Measurements from ENCODE around the gene PAXX. TPM values are rescaled to one million over a fixed set of nuclear protein-coding genes. Genes with fewer than 3 reads are reported as not detected.

The PAXX gene
- total and polyA plus RNA-seq, 9 of the 15 experiments (the other 6 are each of a cell fraction or from before 2014, with no cell fraction given): 1.2 to 175 (median 38.5) TPM

- TF ChIP-seq VEZF1 (CRISPR knock-in tag; IDR thresholded peaks at IDR 0.05) (peak; percentile 61), NFE2 (IDR thresholded peaks at IDR 0.05; ENCODE audit: low read depth) (peak; percentile 63; the same call in 1 of the 2 replicates), HDGF (IDR thresholded peaks at IDR 0.05) (0 out of 2 replicates have a peak, but pooled peaks have one; percentile 73), RBM17 (IDR thresholded peaks at IDR 0.05; ENCODE audit: borderline replicate concordance, low read depth, low read length) (no peak), HDAC1 (IDR thresholded peaks at IDR 0.05) (no peak), RCOR1 (IDR thresholded peaks at IDR 0.05; ENCODE audit: borderline replicate concordance in 1 of 2, low read depth in 2 of 2, low read length in 2 of 2) (peak in 1 of 2 experiments; percentile 93; a peak in 2 of 4 replicates), THAP7 (CRISPR knock-in tag; IDR thresholded peaks at IDR 0.05) (no peak), ZNF316 (IDR thresholded peaks at IDR 0.05) (0 out of 2 replicates have a peak, but pooled peaks have one; percentile 7), CCNT2 (IDR thresholded peaks at IDR 0.05; ENCODE audit: borderline replicate concordance, extremely low read depth, insufficient read length, low read depth, low read length) (peak; percentile 51), MAFK (IDR thresholded peaks at IDR 0.05; ENCODE audit: low read length) (peak; percentile 23; the same call in 1 of the 2 replicates), TAF9B (IDR thresholded peaks at IDR 0.05; ENCODE audit: partially characterized antibody) (no peak), MBD2 (IDR thresholded peaks at IDR 0.05; ENCODE audit: borderline replicate concordance, low read depth) (0 out of 2 replicates have a peak, but pooled peaks have one; percentile 18), ZNF395 (CRISPR knock-in tag; IDR thresholded peaks at IDR 0.05) (no peak), KLF1 (tag; IDR thresholded peaks at IDR 0.05) (0 out of 2 replicates have a peak, but pooled peaks have one; percentile 26), ZBTB1 (CRISPR knock-in tag; IDR thresholded peaks at IDR 0.05; ENCODE audit: borderline replicate concordance, low read depth) (no peak), FOXK2 (conservative IDR thresholded peaks at IDR 0.05 in 1 of 2, IDR thresholded peaks at IDR 0.05 in 1 of 2; ENCODE audit: low read depth in 2 of 2) (0 out of 4 replicates have a peak, but pooled peaks of 1 of the 2 experiments have one; percentile 29), ZSCAN29 (IDR thresholded peaks at IDR 0.05) (0 out of 2 replicates have a peak, but pooled peaks have one; percentile 62), ELF1 (tag; IDR thresholded peaks at IDR 0.05) (no peak), PHB2 (IDR thresholded peaks at IDR 0.05; ENCODE audit: low read depth) (no peak), RAD21 (CRISPR knock-in tag; conservative IDR thresholded peaks at IDR 0.05 in 1 of 2, IDR thresholded peaks at IDR 0.05 in 1 of 2) (no peak), NR2C2 (CRISPR knock-in tag; IDR thresholded peaks at IDR 0.05) (no peak), NR2C2 (tag; IDR thresholded peaks at IDR 0.05) (peak; percentile 63)
- TF ChIP-seq, protein P1, sequence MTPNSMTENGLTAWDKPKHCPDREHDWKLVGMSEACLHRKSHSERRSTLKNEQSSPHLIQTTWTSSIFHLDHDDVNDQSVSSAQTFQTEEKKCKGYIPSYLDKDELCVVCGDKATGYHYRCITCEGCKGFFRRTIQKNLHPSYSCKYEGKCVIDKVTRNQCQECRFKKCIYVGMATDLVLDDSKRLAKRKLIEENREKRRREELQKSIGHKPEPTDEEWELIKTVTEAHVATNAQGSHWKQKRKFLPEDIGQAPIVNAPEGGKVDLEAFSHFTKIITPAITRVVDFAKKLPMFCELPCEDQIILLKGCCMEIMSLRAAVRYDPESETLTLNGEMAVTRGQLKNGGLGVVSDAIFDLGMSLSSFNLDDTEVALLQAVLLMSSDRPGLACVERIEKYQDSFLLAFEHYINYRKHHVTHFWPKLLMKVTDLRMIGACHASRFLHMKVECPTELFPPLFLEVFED (CRISPR knock-in tag; conservative IDR thresholded peaks at IDR 0.05): no peak
Observed at GRCh38 chr9:137021979-137022661, 29.9 kb downstream of the PAXX start (continued).

All from K562 (cell line).